Upper lobe of right lung (tissue), 1 donor: ENCODE results near the gene ESR1. TPM values are rescaled to one million over a fixed set of nuclear protein-coding genes. Genes with fewer than 3 reads are reported as not detected.
A peak's percentile ranks its signal among the peaks of the same experiment; 100 is the strongest.

Experiments
- ATAC-seq: fragments of 200-7000 bp; cut with Tn5 transposase; one replicate; pipeline ENCODE4 v1.9.1; 2020; ENCODE audit warnings: mild to moderate bottlenecking, moderate library complexity
- DNase-seq: peaks from one replicate; pipeline ENCODE4 v3.0.0-alpha.2; 2020
- H3K27ac ChIP-seq: fragments of 200-600 bp; one replicate; pipeline ENCODE4 v1.8.0; 2022
- H3K27me3 ChIP-seq: fragments of 200-600 bp; one replicate; pipeline ENCODE4 v1.8.0; 2022; ENCODE audit warnings: mild to moderate bottlenecking
- H3K36me3 ChIP-seq: fragments of 200-600 bp; one replicate; pipeline ENCODE4 v1.8.0; 2022
- H3K4me1 ChIP-seq: fragments of 200-600 bp; one replicate; pipeline ENCODE4 v1.8.0; 2022
- H3K4me3 ChIP-seq: fragments of 200-600 bp; one replicate; pipeline ENCODE4 v1.8.0; 2022; ENCODE audit warnings: mild to moderate bottlenecking
- H3K9me3 ChIP-seq: fragments of 200-600 bp; one replicate; pipeline ENCODE4 v1.8.0; 2022
- CTCF ChIP-seq: fragments of 200-600 bp; IDR thresholded peaks from one replicate; pipeline ENCODE4 v1.8.0; 2022; ENCODE audit warnings: antibody characterized with exemption
- intact Hi-C: fragments of 100-400 bp; cut with DNase I; formaldehyde crosslinking; loops from one replicate; pipeline ENCODE4 v1.11.0; 2022
- long read RNA-seq: library from polyadenylated mRNA; unstranded; transcript quantifications from one replicate; pipeline ENCODE4 v2.0.0, GENCODE V29; 2021
- total RNA-seq: library from RNA; stranded (reverse); fragmentation: NEBNext Ultra II Directional; extraction: Animal tissue kit (Norgen Biotek cat#: 25700); gene quantifications from one replicate; pipeline ENCODE4 v1.2.1, GENCODE V29; 2021
- donor health status: DM: no; HTN: yes; CAD: no; lungs with severe emphysema.

ESR1 gene
- total RNA-seq = 5.7 TPM
- long read RNA-seq, partial matches to known transcripts = 0 of 4 reads
- long read RNA-seq, other reads (novel, unspliced or antisense) = 3 of 4 reads

GRCh38 chr6:151807513-151808370, at the start of gene ESR1:
TSS of gene ESR1 (plus strand) at chr6:151807682. CDS start at chr6:151807913, 231 bp downstream.
- no peak within 1 kb of the TSS for H3K27ac ChIP-seq
- peaks cover 16% of the 10 kb centered on the region for H3K4me1 ChIP-seq

GRCh38 chr6:151760486-151760885, 47.0 kb upstream of the ESR1 start:
- no peak for TF ChIP-seq CTCF
- DNase-seq (no peak), ATAC-seq (no peak)
- no peaks in the 10 kb centered on the region for H3K9me3 ChIP-seq
- H3K4me3 ChIP-seq = no peak overlapping the region
- H3K36me3 ChIP-seq = no peaks in the 10 kb centered on the region
- intact Hi-C loops = no loop called here
- peaks cover 9% of the 10 kb centered on the region for H3K4me1 ChIP-seq
- no peaks in the 10 kb centered on the region for H3K27me3 ChIP-seq
- H3K27ac ChIP-seq = no peak overlapping the region

More at GRCh38 chr6:151807513-151808370, at the start of gene ESR1:
- H3K36me3 ChIP-seq = no peaks in the 10 kb centered on the region
- no peak for TF ChIP-seq CTCF
- intact Hi-C loops = no loop called here
- H3K9me3 ChIP-seq = no peaks in the 10 kb centered on the region
- H3K27me3 ChIP-seq = peaks cover 36% of the 10 kb centered on the region
- DNase-seq = peak; percentile 64
- H3K4me3 ChIP-seq = peak within 1 kb of the TSS; percentile 48
- ATAC-seq = peak; percentile 53

GRCh38 chr6:151761851-151762250, 45.6 kb upstream of the ESR1 start:
- intact Hi-C loops = no loop called here
- no peak overlapping the region for H3K27ac ChIP-seq
- peaks cover 9% of the 10 kb centered on the region for H3K4me1 ChIP-seq
- no peak for DNase-seq
- no peaks in the 10 kb centered on the region for H3K9me3 ChIP-seq
- H3K4me3 ChIP-seq = no peak overlapping the region
- no peak for ATAC-seq
- no peak for TF ChIP-seq CTCF
- no peaks in the 10 kb centered on the region for H3K27me3 ChIP-seq
- no peaks in the 10 kb centered on the region for H3K36me3 ChIP-seq

GRCh38 chr6:151762817-151763216, 44.7 kb upstream of the ESR1 start:
- intact Hi-C loops = no loop called here
- Histone ChIP-seq H3K9me3 (no peaks in the 10 kb centered on the region), H3K4me3 (peak overlapping the region; percentile 44), H3K27ac (no peak overlapping the region), H3K27me3 (no peaks in the 10 kb centered on the region), H3K36me3 (no peaks in the 10 kb centered on the region), H3K4me1 (peaks cover 9% of the 10 kb centered on the region)
- DNase-seq = no peak
- TF ChIP-seq CTCF = no peak
- no peak for ATAC-seq

GRCh38 chr6:151763303-151763702, 44.2 kb upstream of the ESR1 start:
- ATAC-seq = peak; percentile 33
- Histone ChIP-seq H3K4me1 (peaks cover 9% of the 10 kb centered on the region), H3K9me3 (no peaks in the 10 kb centered on the region), H3K36me3 (no peaks in the 10 kb centered on the region), H3K27ac (peak overlapping the region; percentile 65), H3K4me3 (peak overlapping the region; percentile 44), H3K27me3 (no peaks in the 10 kb centered on the region)
- intact Hi-C loops = no loop called here
- no peak for DNase-seq
- peak; percentile 28 for TF ChIP-seq CTCF
